HG03108 (cell line): ENCODE results near the gene C5orf15.
A peak's percentile ranks its signal among the peaks of the same experiment; 100 is the strongest.
"Not testable (repeated sequence)": the region's sequence is repeated elsewhere in the genome, so short reads cannot be mapped to it uniquely, and the experiment has no call there.

Experiments
- ATAC-seq: cut with Tn5 transposase; IDR thresholded peaks from one replicate; pipeline ENCODE4 v1.9.1; 2021; ENCODE audit warnings: moderate library complexity; ENCODE audit not compliant: unreplicated experiment

Gene C5orf15

GRCh38 chr5:133938929-133939328 is 29.5 kb downstream of the C5orf15 start:
- ATAC-seq, result peak; percentile 62

- no peak for ATAC-seq
These were observed 30.2 kb downstream of the C5orf15 start for GRCh38 chr5:133938039-133938821.

- ATAC-seq, result not testable (repeated sequence)
These were observed 30.8 kb downstream of the C5orf15 start for GRCh38 chr5:133937628-133938027.

GRCh38 chr5:133936651-133937015 is 31.8 kb downstream of the C5orf15 start:
- ATAC-seq, result no peak

GRCh38 chr5:133935991-133936650 is 32.3 kb downstream of the C5orf15 start:
- ATAC-seq, result not testable (repeated sequence)

- ATAC-seq, result no peak
These were observed 32.8 kb downstream of the C5orf15 start for GRCh38 chr5:133935667-133935940.

GRCh38 chr5:133934822-133935666 is 33.4 kb downstream of the C5orf15 start:
- peak; percentile 48 for ATAC-seq

GRCh38 chr5:133934311-133934710 is 34.1 kb downstream of the C5orf15 start:
- no peak for ATAC-seq

- no peak for ATAC-seq
These were observed 34.6 kb downstream of the C5orf15 start for GRCh38 chr5:133933670-133934295.

GRCh38 chr5:133933169-133933509 is 35.3 kb downstream of the C5orf15 start:
- ATAC-seq, result no peak

- no peak for ATAC-seq
These were observed 35.8 kb downstream of the C5orf15 start for GRCh38 chr5:133932441-133933168.

GRCh38 chr5:133931546-133931945 is 36.9 kb downstream of the C5orf15 start:
- no peak for ATAC-seq

GRCh38 chr5:133930813-133931090 is 37.7 kb downstream of the C5orf15 start:
- ATAC-seq, result no peak

GRCh38 chr5:133930061-133930812 is 38.2 kb downstream of the C5orf15 start:
- ATAC-seq, result peak; percentile 31

GRCh38 chr5:133928587-133929393 is 39.6 kb downstream of the C5orf15 start:
- ATAC-seq, result peak; percentile 26

- ATAC-seq, result no peak
These were observed 40.9 kb downstream of the C5orf15 start for GRCh38 chr5:133927300-133928180.

GRCh38 chr5:133926489-133927299 is 41.7 kb downstream of the C5orf15 start:
- ATAC-seq, result no peak
